Stimulated activated effector memory CD8-positive, alpha-beta T cell treated with anti-CD3 and anti-CD28 coated beads, Interleukin-12 subunit alpha, Interleukin-12 subunit beta, amount 100 ng/mL, for 72 hours (primary cell): ENCODE results near the gene KIF5A.
"Not testable (repeated sequence)": the region's sequence is repeated elsewhere in the genome, so short reads cannot be mapped to it uniquely, and the experiment has no call there.

ENCODE experiments used
- ATAC-seq: fragments of 150-1000 bp; cut with Tn5 transposase; 2 replicates; pipeline ENCODE4 v1.10.0; 2021
- DNase-seq, 2 donors: peaks; one replicate each; pipeline ENCODE4 v3.0.0; 2021 to 2022; ENCODE audit warnings: low spot score in 2 of 2
- H3K27ac Mint-ChIP-seq: one replicate; pipeline ENCODE4 v1.8.0; 2022; ENCODE audit warnings: mild to moderate bottlenecking, mixed read lengths
- H3K36me3 Mint-ChIP-seq: one replicate; pipeline ENCODE4 v1.8.0; 2022; ENCODE audit warnings: mild to moderate bottlenecking, mixed read lengths
- H3K4me1 Mint-ChIP-seq: one replicate; pipeline ENCODE4 v1.8.0; 2022; ENCODE audit warnings: mixed read lengths
- H3K4me3 Mint-ChIP-seq: one replicate; pipeline ENCODE4 v1.8.0; 2022; ENCODE audit warnings: mild to moderate bottlenecking, mixed read lengths
- H3K9me3 Mint-ChIP-seq: one replicate; pipeline ENCODE4 v1.8.0; 2022; ENCODE audit warnings: mixed read lengths

The KIF5A gene

GRCh38 chr12:57549909-57550640 lies at the start of gene KIF5A:
Gene KIF5A, plus strand, starts transcription at chr12:57550044. Its CDS starts 228 bp downstream, at chr12:57550272.
- Mint-ChIP-seq H3K9me3 (no peaks in the 10 kb centered on the region), H3K4me3 (peak within 1 kb of the TSS; percentile 97), H3K36me3 (peaks cover 16% of the 10 kb centered on the region), H3K27ac (peak within 1 kb of the TSS; percentile 55), H3K4me1 (peaks cover 42% of the 10 kb centered on the region)
- peak; percentile 60 to 85 for DNase-seq
- peak; percentile 70 for ATAC-seq

DNA sequence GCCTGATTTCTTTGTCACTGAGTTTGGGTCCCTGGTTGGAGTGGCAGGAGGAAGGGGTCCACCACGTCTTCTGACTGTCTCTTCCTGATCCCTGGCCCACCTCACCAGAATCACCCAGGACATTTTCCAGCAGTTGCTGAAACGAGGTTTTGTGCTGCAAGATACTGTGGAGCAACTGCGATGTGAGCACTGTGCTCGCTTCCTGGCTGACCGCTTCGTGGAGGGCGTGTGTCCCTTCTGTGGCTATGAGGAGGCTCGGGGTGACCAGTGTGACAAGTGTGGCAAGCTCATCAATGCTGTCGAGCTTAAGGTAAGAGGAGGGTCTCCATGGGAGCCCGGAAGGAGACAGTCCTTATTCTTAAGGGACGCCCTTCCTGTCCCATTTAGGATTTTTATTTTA lies 49.6 kb upstream of the KIF5A start:
- Mint-ChIP-seq H3K9me3 (no peaks in the 10 kb centered on the region), H3K4me1 (peaks cover 15% of the 10 kb centered on the region), H3K4me3 (no peak overlapping the region), H3K36me3 (peaks cover 100% of the 10 kb centered on the region), H3K27ac (no peak overlapping the region)
- DNase-seq (no peak), ATAC-seq (no peak)

DNA sequence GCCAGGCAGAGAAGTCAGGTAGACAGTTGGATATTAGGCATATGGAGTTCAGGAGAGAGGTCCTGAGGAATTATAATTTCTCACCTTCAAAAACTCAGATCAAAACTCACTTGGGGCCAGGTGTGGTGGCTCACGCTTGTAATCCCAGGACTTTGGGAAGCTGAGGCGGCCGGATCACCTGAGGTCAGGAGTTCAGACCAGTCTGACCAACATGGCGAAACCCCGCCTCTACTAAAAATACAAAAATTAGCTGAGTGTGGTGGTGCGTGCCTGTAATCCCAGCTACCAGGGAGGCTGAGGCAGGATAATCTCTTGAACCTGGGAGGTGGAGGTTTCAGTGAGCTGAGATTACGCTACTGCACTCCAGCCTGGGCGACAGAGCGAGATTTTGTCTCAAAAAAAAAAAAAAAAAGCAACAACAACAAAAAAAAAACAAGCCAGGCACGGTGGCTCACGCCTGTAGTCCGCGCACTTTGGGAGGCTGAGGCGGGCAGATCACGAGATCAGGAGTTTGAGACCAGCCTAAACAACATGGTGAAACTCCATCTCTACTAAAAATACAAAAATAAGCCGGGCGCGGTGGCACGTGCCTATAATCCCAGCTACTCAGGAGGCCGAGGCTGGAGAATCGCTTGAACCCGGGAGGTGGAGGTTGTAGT lies 47.4 kb upstream of the KIF5A start:
- not testable (repeated sequence) for H3K27ac Mint-ChIP-seq, H3K4me1 Mint-ChIP-seq, H3K9me3 Mint-ChIP-seq, H3K4me3 Mint-ChIP-seq, ATAC-seq, DNase-seq
- H3K36me3 Mint-ChIP-seq: peaks cover 95% of the 10 kb centered on the region

- peaks cover 93% of the 10 kb centered on the region for H3K36me3 Mint-ChIP-seq
- not testable (repeated sequence) for DNase-seq, H3K9me3 Mint-ChIP-seq, H3K4me1 Mint-ChIP-seq, H3K27ac Mint-ChIP-seq, ATAC-seq, H3K4me3 Mint-ChIP-seq
These were observed 43.3 kb upstream of the KIF5A start for GRCh38 chr12:57506541-57506940.

DNA sequence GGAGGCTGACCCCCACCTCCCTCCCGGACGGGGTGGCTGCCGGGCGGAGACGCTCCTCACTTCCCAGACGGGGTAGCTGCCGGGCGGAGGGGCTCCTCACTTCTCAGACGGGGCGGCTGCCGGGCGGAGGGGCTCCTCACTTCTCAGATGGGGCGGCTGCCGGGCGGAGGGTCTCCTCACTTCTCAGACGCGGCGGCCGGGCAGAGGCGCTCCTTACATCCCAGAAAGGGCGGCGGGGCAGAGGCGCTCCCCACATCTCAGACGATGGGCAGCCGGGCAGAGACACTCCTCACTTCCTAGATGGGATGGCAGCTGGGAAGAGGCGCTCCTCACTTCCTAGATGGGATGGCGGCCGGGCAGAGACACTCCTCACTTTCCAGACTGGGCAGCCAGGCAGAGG lies 42.0 kb upstream of the KIF5A start:
- not testable (repeated sequence) for H3K4me3 Mint-ChIP-seq, H3K4me1 Mint-ChIP-seq, DNase-seq, H3K9me3 Mint-ChIP-seq, ATAC-seq, H3K27ac Mint-ChIP-seq
- peaks cover 93% of the 10 kb centered on the region for H3K36me3 Mint-ChIP-seq

DNA sequence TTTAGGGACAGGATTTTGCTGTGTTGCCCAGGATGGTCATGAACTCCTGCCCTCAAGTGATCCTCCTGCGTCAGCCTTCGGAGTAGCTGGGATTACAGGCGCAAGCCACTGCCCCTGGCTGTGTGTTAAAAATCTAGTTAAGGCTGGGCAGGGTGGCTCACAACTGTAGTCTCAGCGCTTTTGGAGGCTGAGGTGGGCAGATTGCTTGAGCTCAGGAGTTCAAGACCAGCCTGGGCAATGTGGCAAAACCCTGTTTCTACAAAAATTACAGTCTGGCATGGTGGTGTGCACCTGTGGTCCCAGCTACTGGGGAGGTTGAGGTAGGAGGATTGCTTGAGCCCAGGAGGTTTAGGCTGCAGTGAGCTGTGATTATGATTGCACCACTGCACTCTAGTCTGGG lies 38.7 kb upstream of the KIF5A start:
- DNase-seq: no peak
- peak overlapping the region; percentile 78 for H3K27ac Mint-ChIP-seq
- H3K4me1 Mint-ChIP-seq: peaks cover 9% of the 10 kb centered on the region
- no peak for ATAC-seq
- peaks cover 93% of the 10 kb centered on the region for H3K36me3 Mint-ChIP-seq
- H3K9me3 Mint-ChIP-seq: no peaks in the 10 kb centered on the region
- H3K4me3 Mint-ChIP-seq: no peak overlapping the region

DNA sequence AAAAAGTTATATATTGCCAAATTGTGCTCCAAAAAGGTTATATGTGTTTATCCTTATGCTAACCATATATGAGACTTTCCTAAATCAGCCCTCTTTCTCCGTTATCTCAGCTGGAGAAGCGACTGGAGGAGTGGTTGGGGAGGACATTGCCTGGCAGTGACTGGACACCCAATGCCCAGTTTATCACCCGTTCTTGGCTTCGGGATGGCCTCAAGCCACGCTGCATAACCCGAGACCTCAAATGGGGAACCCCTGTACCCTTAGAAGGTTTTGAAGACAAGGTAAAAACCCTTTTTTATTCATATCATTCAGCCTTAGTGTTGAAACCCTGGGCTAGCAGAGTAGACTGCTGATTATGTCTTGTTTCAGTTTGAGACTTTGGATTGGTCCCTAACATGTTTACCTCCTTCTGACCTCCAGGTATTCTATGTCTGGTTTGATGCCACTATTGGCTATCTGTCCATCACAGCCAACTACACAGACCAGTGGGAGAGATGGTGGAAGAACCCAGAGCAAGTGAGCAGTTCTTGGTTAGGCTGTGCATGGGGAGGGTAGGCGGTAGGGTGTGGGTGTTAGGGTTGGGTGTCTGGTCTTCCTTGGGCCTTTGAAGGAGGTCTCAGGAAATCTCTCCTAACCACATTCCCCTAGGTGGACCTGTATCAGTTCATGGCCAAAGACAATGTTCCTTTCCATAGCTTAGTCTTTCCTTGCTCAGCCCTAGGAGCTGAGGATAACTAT lies 38.1 kb upstream of the KIF5A start:
- peak overlapping the region; percentile 78 for H3K27ac Mint-ChIP-seq
- peaks cover 93% of the 10 kb centered on the region for H3K36me3 Mint-ChIP-seq
- H3K4me1 Mint-ChIP-seq: peaks cover 12% of the 10 kb centered on the region
- H3K9me3 Mint-ChIP-seq: no peaks in the 10 kb centered on the region
- H3K4me3 Mint-ChIP-seq: no peak overlapping the region
- no peak for ATAC-seq
- no peak for DNase-seq

DNA sequence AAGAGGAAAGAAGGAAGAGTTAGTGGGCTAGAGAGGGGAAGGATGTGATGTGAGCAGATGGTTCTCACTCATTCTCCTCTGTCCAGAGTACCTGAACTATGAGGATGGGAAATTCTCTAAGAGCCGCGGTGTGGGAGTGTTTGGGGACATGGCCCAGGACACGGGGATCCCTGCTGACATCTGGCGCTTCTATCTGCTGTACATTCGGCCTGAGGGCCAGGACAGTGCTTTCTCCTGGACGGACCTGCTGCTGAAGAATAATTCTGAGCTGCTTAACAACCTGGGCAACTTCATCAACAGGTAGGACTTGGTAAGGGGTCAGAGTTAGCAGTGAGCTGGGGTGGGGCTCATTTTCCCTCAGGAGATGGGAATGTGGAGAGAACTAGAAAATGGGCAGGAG lies 37.2 kb upstream of the KIF5A start:
- H3K27ac Mint-ChIP-seq: peak overlapping the region; percentile 78
- no peak for DNase-seq
- no peak overlapping the region for H3K4me3 Mint-ChIP-seq
- peaks cover 21% of the 10 kb centered on the region for H3K4me1 Mint-ChIP-seq
- peaks cover 100% of the 10 kb centered on the region for H3K36me3 Mint-ChIP-seq
- no peaks in the 10 kb centered on the region for H3K9me3 Mint-ChIP-seq
- ATAC-seq: no peak

GRCh38 chr12:57513266-57513665 lies 36.6 kb upstream of the KIF5A start:
- H3K36me3 Mint-ChIP-seq: peaks cover 100% of the 10 kb centered on the region
- H3K4me3 Mint-ChIP-seq: no peak overlapping the region
- DNase-seq (no peak), ATAC-seq (no peak)
- H3K9me3 Mint-ChIP-seq: no peaks in the 10 kb centered on the region
- peaks cover 27% of the 10 kb centered on the region for H3K4me1 Mint-ChIP-seq
- peak overlapping the region; percentile 78 for H3K27ac Mint-ChIP-seq

DNA sequence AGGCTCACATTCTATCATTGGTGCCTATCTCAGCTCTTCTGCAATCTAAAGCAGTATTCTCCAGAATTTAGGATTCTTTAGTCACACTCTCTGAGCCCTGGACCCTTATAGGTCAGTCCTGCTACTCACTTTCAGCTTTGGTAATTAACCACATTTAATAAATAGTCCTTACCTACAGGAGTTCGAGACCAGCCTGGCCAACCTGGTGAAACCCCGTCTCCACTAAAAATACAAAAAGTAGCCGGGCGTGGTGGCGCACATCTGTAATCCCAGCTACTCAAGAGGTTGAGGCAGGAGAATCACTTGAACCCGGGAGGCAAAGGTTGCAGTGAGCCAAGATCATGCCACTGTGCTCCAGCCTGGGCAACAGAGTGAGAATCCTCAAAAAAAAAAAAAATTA lies 36.2 kb upstream of the KIF5A start:
- not testable (repeated sequence) for DNase-seq, H3K4me3 Mint-ChIP-seq, ATAC-seq, H3K9me3 Mint-ChIP-seq
- Mint-ChIP-seq H3K27ac (peak overlapping the region; percentile 78), H3K36me3 (peaks cover 100% of the 10 kb centered on the region), H3K4me1 (peaks cover 31% of the 10 kb centered on the region)

DNA sequence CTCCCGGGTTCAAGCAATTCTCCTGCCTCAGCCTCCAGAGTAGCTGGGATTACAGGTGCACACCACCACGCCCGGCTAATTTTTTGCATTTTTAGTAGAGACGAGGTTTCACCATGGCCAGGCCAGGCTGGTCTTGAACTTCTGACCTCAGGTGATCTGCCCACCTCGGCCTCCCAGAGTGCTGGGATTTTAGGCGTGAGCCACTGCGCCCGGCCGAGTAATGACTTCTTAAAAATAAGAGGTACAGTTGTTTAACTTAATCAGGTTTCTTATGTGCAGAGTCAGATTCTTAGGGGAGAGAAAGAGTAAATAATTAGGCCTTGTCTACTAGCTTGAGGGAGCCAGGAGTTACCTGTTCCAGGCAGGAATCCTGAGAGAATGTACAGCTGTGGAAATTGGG lies 35.6 kb upstream of the KIF5A start:
- not testable (repeated sequence) for H3K27ac Mint-ChIP-seq, DNase-seq, H3K9me3 Mint-ChIP-seq, ATAC-seq, H3K4me3 Mint-ChIP-seq
- peaks cover 100% of the 10 kb centered on the region for H3K36me3 Mint-ChIP-seq
- H3K4me1 Mint-ChIP-seq: peaks cover 37% of the 10 kb centered on the region

DNA sequence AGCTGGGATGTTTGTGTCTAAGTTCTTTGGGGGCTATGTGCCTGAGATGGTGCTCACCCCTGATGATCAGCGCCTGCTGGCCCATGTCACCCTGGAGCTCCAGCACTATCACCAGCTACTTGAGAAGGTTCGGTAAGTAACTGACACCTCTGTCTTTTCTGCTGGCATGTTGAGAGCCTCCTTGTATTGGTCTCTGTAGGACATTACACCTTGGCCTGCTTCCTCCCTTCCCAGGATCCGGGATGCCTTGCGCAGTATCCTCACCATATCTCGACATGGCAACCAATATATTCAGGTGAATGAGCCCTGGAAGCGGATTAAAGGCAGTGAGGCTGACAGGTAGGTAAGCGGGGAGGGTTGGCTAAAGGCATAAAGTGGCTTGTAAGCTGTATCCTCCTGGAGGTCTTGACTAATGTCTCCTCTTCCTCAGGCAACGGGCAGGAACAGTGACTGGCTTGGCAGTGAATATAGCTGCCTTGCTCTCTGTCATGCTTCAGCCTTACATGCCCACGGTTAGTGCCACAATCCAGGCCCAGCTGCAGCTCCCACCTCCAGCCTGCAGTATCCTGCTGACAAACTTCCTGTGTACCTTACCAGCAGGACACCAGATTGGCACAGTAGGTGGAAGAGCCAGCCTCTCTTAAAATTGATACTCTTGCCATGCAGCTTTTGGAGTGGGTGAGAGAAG lies 35.0 kb upstream of the KIF5A start:
- Mint-ChIP-seq H3K27ac (no peak overlapping the region), H3K4me3 (no peak overlapping the region)

DNA sequence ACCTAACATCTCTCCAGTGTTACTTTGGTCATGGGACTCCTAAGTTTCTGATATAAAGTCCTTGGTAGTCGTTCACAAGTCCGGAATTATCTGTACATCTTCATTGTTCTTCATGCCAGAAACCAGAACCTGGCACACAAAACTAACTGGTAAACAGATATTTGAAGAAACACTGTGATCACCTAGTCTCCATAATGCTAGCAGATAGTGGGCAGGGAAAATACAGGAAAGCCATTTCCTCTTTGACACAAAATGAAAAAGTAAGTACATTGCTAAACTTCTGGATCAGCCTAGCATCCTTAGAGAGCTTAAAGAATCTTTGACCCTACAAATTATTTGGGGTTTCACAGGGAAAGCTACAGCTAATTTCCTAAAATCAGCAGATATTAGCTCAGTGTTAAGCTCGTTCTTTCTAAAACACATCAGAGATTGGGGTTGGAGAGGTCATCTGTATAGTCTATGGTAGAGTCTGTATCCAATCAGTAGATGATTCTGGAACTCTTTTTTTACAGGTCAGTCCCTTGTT lies 34.4 kb upstream of the KIF5A start:
- H3K9me3 Mint-ChIP-seq: no peaks in the 10 kb centered on the region
- DNase-seq: no peak
- H3K4me1 Mint-ChIP-seq: peaks cover 44% of the 10 kb centered on the region
- peaks cover 100% of the 10 kb centered on the region for H3K36me3 Mint-ChIP-seq
- H3K4me3 Mint-ChIP-seq: no peak overlapping the region
- no peak overlapping the region for H3K27ac Mint-ChIP-seq
- no peak for ATAC-seq

More for the DNA sequence above, 35.0 kb upstream of the KIF5A start:
- no peaks in the 10 kb centered on the region for H3K9me3 Mint-ChIP-seq
- peaks cover 40% of the 10 kb centered on the region for H3K4me1 Mint-ChIP-seq
- H3K36me3 Mint-ChIP-seq: peaks cover 100% of the 10 kb centered on the region
- ATAC-seq (no peak), DNase-seq (no peak)

- Mint-ChIP-seq H3K27ac (no peak overlapping the region), H3K36me3 (peaks cover 100% of the 10 kb centered on the region), H3K4me1 (peaks cover 50% of the 10 kb centered on the region), H3K9me3 (no peaks in the 10 kb centered on the region), H3K4me3 (no peak overlapping the region)
- DNase-seq: no peak
- ATAC-seq: no peak
These were observed 33.8 kb upstream of the KIF5A start for GRCh38 chr12:57515934-57516541.
